DLD1 (cell line): ENCODE results near the gene NRBF2.
"Not testable (repeated sequence)": the region's sequence is repeated elsewhere in the genome, so short reads cannot be mapped to it uniquely, and the experiment has no call there.

Source experiments
- in situ Hi-C: cut with HindIII; loops from 2 replicates; pipeline ENCODE4 v1.10.0; 2017; ENCODE audit warnings: low sequenced_read_pairs

Gene NRBF2

DNA sequence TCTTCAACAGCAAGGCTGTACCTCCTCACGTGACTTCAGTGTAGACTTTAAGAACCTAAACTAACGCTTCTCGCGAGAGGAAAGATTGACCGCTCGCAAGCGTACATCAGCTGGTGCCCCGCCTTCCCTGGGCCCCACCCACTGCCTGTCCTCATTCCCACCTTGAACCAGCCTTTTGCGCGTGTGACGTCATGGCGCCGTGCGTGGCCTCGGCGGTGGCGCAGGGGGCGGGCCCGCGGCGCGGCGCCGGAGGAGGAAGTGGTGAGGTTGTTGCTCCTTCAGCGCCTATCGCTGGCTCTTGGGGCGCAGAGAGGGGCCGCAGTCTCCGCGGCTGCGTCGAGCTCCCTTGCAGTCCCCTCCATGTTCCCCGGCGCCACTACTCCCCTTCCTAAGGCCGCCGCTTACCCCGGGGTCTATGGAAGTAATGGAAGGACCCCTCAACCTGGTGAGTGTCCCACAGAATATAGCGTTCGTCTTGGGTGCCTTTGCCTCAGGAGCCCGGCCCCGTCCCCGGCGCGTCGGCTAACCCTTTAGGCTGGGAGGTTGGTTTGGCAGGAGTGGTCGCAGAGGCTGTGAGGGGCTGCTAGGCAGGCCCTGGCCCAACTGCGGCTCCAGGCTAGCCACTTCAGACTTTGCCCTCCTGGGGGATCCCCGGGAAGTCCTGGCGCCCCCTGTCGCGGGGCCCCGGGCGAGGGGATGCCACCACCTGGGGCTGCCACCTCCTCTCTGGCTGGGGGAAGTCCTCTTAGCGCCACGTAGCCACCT is at the start of gene NRBF2:
Gene NRBF2 (plus strand): TSS at position 273 of the 765 bp plus-strand sequence. CDS start 143 bp downstream, at position 416.
- in situ Hi-C loops = no loop called here

DNA sequence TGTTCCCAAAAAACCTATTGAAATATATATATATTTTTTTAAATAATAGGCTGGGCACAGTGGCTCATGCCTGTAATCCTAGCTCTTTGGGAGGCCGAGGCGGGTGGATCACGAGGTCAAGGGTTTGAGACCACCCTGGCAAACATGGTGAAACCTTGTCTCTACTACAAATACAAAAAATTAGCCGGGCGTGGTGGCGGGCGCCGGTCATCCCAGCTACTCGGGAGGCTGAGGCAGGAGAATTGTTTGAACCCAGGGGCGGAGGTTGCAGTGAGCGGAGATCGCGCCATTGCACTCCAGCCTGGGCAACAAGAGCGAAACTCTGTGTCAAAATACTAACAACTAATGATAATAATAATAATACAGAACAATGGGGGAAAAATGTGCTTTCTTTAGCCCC is 49.7 kb upstream of the NRBF2 start:
- in situ Hi-C loops = not testable (repeated sequence)

DNA sequence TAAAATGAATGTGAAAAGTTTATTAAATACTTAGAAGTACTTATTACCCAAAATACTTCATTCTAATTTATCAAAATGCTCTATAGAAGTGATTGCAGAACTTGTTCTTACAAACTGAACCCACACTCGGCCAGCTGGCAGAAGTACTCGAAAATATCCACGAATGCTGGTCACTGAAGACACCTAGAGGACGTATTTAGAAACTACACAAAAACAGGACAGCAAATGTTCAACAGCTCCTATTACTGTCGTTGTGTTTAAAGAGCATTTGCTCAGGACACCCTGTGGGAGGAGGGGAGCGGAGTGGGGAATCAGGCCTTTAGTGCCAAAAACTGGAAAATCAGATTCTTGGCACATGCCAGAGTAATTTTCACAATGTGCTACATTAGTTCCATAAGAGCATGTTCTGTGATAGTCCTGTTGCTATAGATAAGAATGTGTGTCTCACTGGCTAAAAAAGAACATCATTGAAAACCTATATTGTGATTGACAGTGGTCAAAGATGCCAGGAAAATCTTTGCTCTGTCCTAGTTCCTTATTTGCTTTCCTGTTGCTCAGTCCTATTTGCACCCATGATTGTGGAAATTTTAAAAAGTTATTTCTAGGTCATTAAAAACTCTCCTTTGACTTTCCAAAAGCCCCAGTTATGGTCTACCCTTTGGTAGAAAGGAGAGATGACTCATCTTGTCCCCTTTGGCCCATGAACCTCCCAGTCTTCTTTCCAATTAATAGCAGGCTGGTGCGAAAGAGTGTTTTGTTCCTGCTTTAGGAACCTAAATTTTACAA is 49.0 kb upstream of the NRBF2 start:
- in situ Hi-C loops = no loop called here

DNA sequence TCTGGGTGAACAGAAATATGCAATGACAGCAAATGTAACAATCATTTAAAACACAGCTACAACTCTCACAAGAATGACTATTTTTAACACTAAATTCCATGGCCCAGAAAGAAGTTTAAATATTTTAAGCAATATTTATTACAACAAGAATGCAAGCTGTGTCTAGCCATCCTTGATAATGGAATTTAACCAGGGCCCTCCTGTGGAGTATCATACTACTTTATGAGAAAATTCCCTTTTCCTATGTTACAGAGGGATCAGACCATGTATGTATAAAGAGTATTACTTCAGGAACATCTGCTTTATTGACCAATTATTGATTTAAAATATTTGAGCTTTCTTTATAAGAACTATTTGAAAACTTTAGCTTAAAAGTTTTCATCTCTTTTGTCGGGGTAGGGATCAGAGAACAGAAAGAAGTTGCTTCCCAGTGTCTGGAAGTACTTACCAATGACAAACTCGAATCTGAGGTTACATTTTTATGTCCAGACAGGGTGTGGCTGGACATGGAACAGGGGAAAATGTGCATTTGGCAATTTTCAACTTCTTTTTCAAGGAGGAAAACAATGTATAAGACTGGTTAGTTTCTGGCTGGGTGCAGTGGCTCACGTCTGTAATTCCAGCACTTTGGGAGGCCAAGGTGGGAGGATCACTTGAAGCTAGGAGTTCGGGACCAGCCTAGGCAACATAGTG is 48.3 kb upstream of the NRBF2 start:
- in situ Hi-C loops = no loop called here

DNA sequence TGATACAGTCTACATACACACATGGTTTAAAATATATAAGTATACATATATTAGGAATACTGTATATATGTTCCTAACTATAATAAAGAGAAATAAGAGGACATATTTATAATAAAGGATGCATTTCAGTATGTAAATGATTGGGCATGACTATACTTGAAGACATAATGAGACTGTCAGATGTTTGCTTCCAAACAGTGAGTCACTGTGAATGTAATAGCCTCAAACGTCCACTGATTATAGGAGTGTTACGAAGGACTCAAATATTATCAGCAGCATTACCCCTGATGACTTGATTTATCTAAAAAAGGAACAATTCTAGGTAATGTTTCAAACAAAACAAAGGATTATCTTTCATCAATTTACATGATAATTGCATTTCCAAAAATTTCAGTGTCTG is 39.9 kb upstream of the NRBF2 start:
- in situ Hi-C loops = no loop called here

DNA sequence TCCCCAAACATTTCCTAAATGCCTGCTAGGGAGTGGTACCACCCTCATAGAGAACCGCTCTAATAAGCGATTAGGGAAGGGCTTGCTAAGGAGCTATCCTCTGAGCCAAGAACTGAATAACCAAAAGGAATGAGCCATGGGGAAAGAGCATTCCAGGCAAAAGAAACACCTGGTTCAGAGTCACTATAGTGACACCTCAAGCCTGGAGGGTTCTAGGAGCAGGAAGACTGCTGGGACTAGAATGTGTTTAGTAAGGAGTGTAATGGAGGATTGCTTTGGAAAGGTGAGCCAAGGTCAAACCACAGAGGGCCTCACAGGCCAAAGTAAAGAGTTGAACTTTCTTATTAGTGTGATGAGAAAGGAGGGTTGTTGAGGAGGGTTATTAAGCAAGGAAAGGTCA is 38.7 kb upstream of the NRBF2 start:
- in situ Hi-C loops = no loop called here

DNA sequence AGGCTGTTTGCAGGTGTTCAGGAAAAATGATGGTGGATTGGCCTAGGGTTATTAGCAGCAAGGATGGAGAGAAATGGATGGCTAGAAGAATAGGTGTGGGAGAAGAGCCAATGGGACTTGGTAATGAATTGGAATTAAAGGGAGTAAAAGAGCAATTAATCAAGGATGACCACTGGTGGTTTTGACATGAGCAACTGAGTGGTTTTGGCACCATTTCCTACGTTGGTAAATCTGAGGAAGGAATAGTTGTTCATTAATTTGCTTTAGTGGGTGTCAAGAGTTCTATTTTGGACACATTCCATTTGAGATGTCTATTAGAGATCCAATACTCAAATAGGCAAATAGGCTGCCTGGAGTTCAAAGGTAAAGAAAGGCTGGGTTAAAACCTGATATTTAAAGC is 38.2 kb upstream of the NRBF2 start:
- in situ Hi-C loops = no loop called here

DNA sequence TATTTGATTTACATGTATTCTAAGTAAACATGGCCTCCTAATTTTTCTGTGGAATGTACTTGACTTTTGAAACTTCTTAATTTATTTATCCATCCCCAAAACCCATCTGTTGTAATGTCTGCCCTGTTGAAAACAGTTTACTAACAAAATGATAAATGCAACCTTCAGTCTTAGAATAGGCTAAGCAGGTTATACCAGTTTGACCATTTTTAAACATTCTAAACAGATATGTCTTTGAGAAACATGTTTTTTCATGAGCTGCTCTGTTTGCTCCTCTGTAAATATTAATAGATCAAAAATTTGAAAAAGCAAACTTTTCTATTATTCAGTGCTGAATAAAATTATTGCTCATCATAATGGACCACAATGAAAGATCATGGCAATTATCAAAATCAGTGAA is 33.4 kb upstream of the NRBF2 start:
- in situ Hi-C loops = no loop called here

DNA sequence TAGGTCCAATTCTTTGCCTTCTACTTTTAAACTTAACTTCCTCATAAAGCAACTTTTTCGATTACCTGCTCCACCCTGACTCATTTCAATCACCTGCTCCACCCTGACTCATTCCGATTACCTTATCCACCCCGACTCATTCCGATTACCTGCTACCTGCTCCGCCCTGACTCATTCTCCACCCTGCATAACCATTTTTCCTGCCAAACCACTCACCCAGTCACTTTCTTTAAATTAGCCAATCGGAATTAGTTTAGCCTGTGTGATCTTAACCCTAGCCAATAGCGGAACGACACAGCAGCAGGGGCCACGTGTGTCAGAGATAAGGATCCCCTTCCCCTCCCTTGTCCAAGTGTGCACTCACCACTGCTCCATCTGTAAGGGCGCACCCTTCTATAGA is 32.0 kb upstream of the NRBF2 start:
- in situ Hi-C loops = not testable (repeated sequence)

DNA sequence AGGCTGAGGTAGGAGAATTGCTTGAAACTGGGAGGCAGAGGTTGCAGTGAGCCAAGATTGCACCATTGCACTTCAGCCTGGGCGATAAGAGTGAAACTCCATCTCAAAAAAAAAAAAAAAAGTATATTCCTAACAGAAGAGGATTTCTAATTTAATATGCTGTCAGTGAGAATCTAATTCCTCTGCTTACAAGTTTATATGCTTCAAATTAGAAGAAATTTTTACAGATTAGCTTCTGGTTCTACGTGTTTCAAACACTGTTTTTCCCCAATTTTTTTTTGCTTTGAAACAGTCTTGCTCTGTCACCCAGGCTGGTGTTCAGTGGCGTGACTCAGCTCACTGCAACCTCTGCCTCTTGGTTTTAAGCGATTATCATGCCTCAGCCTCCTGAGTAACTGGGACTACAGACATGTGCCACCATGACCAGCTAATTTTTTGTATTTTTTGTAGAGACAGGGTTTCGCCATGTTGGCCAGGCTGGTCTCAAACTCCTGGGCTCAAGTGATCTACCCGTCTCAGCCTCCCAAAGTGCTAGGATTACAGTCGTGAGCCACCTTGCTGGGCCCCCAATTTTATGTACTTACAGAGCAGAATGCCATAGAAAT is 30.7 kb upstream of the NRBF2 start:
- in situ Hi-C loops = not testable (repeated sequence)

DNA sequence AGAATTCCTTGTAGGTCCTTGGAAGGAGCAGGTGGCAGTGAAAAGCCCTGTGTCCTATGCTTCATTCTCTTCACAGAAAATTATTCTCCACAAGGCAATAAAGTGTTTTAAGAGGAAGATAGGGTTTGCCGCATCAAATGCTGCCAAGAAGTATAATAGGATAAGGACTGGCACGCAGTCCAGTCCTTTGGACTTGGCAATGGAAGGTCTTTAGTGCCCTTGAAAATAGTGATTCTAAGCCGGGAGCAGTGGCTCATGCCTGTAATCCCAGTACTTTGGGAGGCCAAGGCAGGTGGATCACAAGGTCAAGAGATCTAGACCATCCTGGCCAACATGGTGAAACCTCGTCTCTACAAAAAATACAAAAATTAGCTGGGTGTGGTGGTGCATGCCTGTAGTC is 29.9 kb upstream of the NRBF2 start:
- in situ Hi-C loops = not testable (repeated sequence)

DNA sequence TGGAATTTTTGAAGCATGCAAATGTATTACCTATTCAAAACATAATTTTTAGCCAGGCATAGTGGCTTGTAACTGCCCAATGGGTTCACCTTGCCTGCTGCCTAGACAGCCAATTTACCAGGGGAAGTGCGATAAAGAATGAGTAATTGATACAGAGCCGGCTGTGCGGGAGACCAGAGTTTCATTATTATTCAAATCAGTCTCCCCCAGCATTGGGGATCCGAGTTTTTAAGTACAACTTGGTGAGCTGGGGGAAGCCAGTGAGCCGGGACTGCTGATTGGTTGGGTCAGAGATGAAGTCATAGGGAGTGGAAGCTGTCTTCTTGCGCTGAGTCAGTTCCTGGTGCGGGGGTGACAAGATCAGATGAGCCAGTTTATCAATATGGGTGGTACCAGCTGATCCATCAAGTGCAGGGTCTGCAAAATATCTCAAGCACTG is 29.1 kb upstream of the NRBF2 start:
- in situ Hi-C loops = no loop called here

DNA sequence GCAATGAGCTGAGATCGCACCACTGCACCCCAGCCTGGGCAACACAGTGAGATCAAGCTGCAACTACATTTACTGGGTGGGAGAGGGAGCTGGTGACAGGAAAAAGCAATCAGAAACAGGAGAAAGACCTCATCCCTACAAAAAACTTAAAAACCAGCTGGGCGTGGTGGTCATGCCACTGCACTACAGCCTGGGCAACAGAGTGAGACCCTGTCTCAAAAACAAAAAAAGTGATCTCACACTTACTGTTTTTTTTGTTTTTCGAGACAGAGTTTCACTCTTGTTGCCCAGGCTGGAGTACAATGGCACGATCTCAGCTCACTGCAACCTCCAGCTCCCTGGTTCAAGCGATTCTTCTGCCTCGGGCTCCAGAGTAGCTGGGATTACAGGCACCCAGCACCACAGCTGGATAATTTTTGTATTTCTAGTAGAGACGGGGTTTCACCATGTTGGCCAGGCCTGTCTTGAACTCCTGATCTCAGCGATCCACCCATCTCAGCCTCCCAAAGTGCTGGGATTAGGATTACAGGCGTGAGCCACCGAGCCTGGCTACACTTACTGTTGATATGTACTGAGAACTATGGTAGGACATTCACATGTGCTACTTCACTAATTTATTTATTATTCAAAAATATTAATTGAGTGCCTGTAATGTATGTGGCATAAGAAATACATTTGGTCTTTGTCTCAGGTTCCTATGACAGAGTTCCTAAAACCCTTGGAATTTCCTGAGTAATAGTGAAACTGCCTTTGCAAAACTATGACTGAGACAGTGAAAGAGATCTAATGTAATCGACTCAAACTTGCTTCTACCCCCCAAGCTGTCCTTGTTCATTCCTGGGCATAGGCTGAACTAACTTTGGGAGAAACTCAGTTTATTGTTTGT is 27.7 kb upstream of the NRBF2 start:
- in situ Hi-C loops = no loop called here

DNA sequence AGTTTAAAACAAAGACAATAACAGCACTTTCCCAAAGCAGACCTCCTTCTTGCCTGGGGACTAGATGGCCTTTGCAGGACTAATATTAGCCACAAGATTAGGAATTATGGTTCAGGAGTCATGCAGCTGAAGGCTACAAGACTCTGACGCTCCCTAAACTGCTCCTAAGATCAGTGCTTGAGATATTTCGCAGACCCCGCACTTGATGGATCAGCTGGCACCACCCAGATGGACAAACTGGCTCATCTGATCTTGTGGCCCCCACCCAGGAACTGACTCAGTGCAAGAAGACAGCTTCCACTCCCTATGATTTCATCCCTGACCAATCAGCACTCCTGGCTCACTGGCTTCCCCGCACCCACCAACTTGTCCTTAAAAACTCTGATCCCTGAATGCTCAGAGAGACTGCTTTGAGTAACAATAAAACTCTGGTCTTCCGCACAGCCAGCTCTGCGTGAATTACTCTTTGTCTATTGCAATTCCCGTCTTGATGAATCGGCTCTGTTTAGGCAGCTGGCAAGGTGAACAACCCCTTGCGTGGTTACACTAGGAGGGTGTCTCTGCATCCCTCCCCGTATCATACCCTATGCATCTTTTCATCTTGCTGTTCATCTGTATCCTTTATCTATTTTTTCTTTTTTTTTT is 26.9 kb upstream of the NRBF2 start:
- in situ Hi-C loops = no loop called here

DNA sequence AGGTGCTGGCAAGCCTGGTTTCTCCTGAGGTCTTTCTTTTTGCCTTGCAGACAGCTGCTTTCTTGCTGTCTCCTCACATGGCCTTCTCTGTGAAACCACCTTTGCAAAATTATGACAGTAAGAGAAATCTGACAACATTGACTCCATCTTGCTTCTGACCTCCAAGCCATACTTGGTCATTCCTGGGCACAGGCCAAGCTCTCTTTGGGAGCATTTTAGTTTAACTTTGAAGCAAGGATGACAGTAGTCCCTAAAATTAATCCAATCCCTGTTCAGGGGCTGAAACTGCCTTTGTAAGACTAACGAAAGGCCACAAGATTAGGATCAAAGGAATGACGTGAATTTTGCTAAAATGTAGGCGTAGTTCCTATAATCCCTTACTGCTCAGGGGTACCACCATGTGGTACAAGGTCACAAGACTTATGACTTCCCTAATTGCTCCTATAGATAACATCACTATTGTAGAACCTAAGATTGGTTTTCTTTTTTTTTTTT is 25.1 kb upstream of the NRBF2 start:
- in situ Hi-C loops = no loop called here

DNA sequence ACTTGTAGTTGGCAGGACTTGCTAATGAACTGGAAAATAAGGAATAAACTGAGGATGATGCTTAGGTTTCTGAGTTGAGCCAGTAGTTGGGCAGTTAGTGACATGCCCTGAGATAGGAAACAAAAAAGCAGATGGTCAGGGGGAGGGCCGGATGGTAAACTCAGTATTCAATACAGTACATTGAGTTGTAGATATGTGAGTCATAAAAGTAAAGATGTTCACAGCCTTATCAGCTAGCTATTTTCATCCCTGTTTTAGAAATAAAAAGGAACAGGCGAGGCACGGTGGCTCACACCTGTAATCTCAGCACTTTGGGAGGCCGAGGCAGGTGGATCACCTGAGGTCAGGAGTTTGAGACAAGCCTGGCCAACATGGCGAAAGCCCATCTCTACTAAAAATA is 22.2 kb upstream of the NRBF2 start:
- in situ Hi-C loops = no loop called here

DNA sequence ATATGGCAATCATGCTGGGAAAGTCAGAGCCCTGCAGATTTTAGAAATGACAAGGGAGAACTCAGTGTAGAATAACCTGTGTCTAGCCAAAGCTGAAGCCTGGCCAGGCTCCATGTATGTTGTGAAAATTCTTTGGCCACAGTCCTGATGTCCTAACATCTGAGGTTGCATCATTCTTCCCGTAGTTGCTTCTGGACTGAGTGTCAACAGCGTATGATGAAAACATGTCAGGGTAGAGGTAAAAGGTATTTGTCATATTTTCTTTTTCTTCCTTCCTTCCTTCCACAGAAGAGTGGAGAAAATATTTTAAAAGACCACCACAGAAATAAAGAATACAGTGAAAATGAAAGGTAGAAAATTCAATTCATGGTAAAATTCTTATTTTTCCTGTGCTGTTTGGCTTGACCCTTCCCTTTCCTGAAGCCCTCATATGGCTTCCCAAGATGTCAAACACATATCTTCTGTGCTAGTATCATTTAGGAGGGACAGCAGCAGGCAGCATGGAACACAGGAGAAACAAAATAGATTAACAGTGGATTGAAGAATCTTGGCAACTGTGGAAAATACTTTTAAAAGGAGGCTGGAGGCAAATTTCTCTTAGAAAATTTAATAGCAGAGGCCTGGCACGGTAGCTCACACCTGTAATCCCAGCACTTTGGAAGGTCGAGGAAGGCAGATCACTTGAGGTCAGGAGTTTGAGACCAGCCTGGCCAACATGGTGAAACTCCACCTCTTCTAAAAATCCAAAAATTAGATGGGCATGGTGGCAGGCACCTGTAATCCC is 18.9 kb upstream of the NRBF2 start:
- in situ Hi-C loops = no loop called here

DNA sequence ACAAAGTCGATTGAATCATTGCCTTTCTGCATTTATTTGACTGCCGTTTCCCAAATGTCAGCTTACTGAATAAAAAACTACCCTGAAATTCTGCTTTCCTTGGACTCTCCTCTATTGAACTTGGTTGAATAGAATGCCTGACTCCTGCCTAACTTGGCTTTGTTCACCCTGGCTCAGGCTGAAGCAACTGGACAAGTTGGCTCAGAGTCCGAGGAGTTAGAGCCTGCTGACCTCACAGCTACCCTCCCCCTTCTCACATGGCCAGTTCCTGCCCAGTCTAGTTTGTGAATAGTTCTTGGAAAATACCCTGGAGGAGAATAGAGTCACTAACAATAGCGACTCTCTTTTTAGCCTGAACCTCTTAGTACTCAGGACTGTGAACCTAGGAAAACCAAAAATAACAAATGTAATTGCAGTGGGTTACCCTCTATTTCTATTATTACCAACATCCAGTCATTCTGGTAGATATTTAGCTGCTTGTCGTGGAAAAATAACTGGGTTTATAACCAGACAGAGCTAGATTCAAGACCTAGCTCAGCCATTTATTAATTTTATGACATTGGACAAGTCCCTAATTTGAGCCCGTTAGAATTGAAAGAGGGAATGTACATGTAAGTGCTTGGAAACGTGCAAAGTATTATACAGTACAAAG is 17.3 kb upstream of the NRBF2 start:
- in situ Hi-C loops = no loop called here
